K562 (cell line): ENCODE data around the gene ZC3H12C. TPM values are rescaled to one million over a fixed set of nuclear protein-coding genes. Genes with fewer than 3 reads are reported as not detected.

ENCODE experiments used
- CREB1 ChIP-seq, 2 experiments: sonication (generic) in 1 of 2; formaldehyde crosslinking in 1 of 2; IDR thresholded peaks; 2 replicates each; pipeline versions ENCODE4 v1.6.1 to v1.8.0; 2012 to 2022; ENCODE audit warnings: inconsistent platforms in 1 of 2, mild to moderate bottlenecking in 1 of 2, missing genetic modification reagents in 1 of 2, moderate library complexity in 1 of 2
- ETV1 ChIP-seq: fragments of 450-650 bp; conservative IDR thresholded peaks from 2 replicates; pipeline ENCODE4 v1.6.1; 2016; ENCODE audit warnings: missing genetic modification characterization, control low read depth, low read depth, missing compliant biosample characterization
- FOS ChIP-seq: IDR thresholded peaks from 3 replicates; pipeline ENCODE4 v1.6.1; 2011; ENCODE audit not compliant: insufficient read length; ENCODE audit errors: extremely low read depth
- FOSL1 ChIP-seq: fragments of 200-800 bp; sonication (Bioruptor generic); conservative IDR thresholded peaks from 2 replicates; pipeline ENCODE4 v1.6.1; 2016; ENCODE audit warnings: missing genetic modification characterization, missing compliant biosample characterization
- GABPA ChIP-seq: fragments of 200-800 bp; sonication (Bioruptor generic); conservative IDR thresholded peaks from 2 replicates; pipeline ENCODE4 v1.6.1; 2016; ENCODE audit warnings: low read depth, missing genetic modification characterization, missing compliant biosample characterization
- GATAD2B ChIP-seq: fragments of 450-650 bp; IDR thresholded peaks from 2 replicates; pipeline ENCODE4 v1.6.1; 2017; ENCODE audit warnings: mild to moderate bottlenecking, borderline replicate concordance
- HOMEZ ChIP-seq: fragments of 250-450 bp; sonication (Bioruptor Pico); IDR thresholded peaks from 2 replicates; pipeline ENCODE4 v1.4.0; 2020; ENCODE audit warnings: mild to moderate bottlenecking, moderate library complexity
- JUND ChIP-seq, 2 experiments: IDR thresholded peaks; 2 replicates in 1 of 2; 3 replicates in 1 of 2; pipeline ENCODE4 v1.6.1; 2011; ENCODE audit warnings: borderline replicate concordance in 2 of 2, low read depth in 2 of 2, low read length in 2 of 2, improper control_type of control experiment in 1 of 2, missing biosample characterization in 1 of 2, missing genetic modification characterization in 1 of 2, missing genetic modification reagents in 1 of 2
- MAFG ChIP-seq: fragments of 450-650 bp; conservative IDR thresholded peaks from 2 replicates; pipeline ENCODE4 v1.6.1; 2016; ENCODE audit warnings: missing genetic modification characterization, missing compliant biosample characterization
- MEF2D ChIP-seq: conservative IDR thresholded peaks from 2 replicates; pipeline ENCODE4 v1.6.1; 2016; ENCODE audit warnings: low read depth, missing genetic modification characterization, missing compliant biosample characterization
- NR2C1 ChIP-seq, 2 experiments: fragments of 450-650 bp; IDR thresholded peaks; 2 replicates each; pipeline ENCODE4 v1.6.1; 2017; ENCODE audit warnings: mild to moderate bottlenecking in 2 of 2, antibody characterized with exemption in 1 of 2, inconsistent platforms in 1 of 2, missing compliant biosample characterization in 1 of 2, missing genetic modification characterization in 1 of 2
- POLR2G ChIP-seq: fragments of 200-400 bp; formaldehyde crosslinking; IDR thresholded peaks from 2 replicates; pipeline ENCODE4 v1.6.1; 2017; ENCODE audit warnings: low read depth, mild to moderate bottlenecking, antibody characterized with exemption, low read length, moderate library complexity
- RBM25 ChIP-seq: fragments of 200-400 bp; formaldehyde crosslinking; IDR thresholded peaks from 2 replicates; pipeline ENCODE4 v1.6.1; 2018; ENCODE audit warnings: low read length, low read depth, moderate library complexity; ENCODE audit not compliant: severe bottlenecking
- RCOR1 ChIP-seq, 2 experiments: IDR thresholded peaks; 2 replicates each; pipeline ENCODE4 v1.6.1; 2012; ENCODE audit warnings: low read depth in 2 of 2, low read length in 2 of 2, borderline replicate concordance in 1 of 2, improper control_type of control experiment in 1 of 2
- RFX5 ChIP-seq: IDR thresholded peaks from 2 replicates; pipeline ENCODE4 v1.6.1; 2011; ENCODE audit warnings: low read depth, mild to moderate bottlenecking, improper control_type of control experiment, low read length
- SIRT6 ChIP-seq: IDR thresholded peaks from one replicate; pipeline ENCODE4 v1.6.1; 2012; ENCODE audit warnings: low read depth, mild to moderate bottlenecking, control low read depth, inconsistent platforms, low read length, moderate library complexity
- SLC30A9 ChIP-seq: fragments of 250-450 bp; sonication (Bioruptor Pico); IDR thresholded peaks from 2 replicates; pipeline ENCODE4 v1.8.0; 2022; ENCODE audit warnings: mild to moderate bottlenecking, moderate library complexity
- SMAD1 ChIP-seq: fragments of 150-350 bp; IDR thresholded peaks from 2 replicates; pipeline ENCODE4 v1.6.1; 2014; ENCODE audit warnings: low read length, low read depth; ENCODE audit not compliant: partially characterized antibody
- SNIP1 ChIP-seq: fragments of 450-650 bp; IDR thresholded peaks from 2 replicates; pipeline ENCODE4 v1.7.1; 2017; ENCODE audit warnings: low read depth, mild to moderate bottlenecking
- SOX6 ChIP-seq: fragments of 450-650 bp; IDR thresholded peaks from 2 replicates; pipeline ENCODE4 v1.6.1; 2014; ENCODE audit warnings: mild to moderate bottlenecking
- STAT5A ChIP-seq: IDR thresholded peaks from 2 replicates; pipeline ENCODE4 v1.6.1; 2012; ENCODE audit warnings: low read length, inconsistent platforms, borderline replicate concordance
- TAF9B ChIP-seq: fragments of 450-650 bp; IDR thresholded peaks from 2 replicates; pipeline ENCODE4 v1.6.1; 2018; ENCODE audit warnings: mild to moderate bottlenecking; ENCODE audit not compliant: partially characterized antibody
- TBP ChIP-seq: optimal IDR thresholded peaks from 2 replicates; pipeline ENCODE3; 2011; ENCODE audit warnings: low read depth, low read length, improper control_type of control experiment
- YBX1 ChIP-seq: fragments of 450-650 bp; IDR thresholded peaks from 2 replicates; pipeline ENCODE4 v1.7.1; 2016; ENCODE audit warnings: mild to moderate bottlenecking
- ZNF24 ChIP-seq: fragments of 450-650 bp; IDR thresholded peaks from 2 replicates; pipeline ENCODE4 v1.6.1; 2016
- ZNF445 ChIP-seq: fragments of 250-450 bp; sonication (Bioruptor Pico); IDR thresholded peaks from 2 replicates; pipeline ENCODE4 v1.4.0; 2020; ENCODE audit warnings: low read depth, mild to moderate bottlenecking, moderate library complexity
- polyA plus RNA-seq, 8 experiments: library from polyadenylated mRNA; depleted of rRNA in 4 of 8; stranded (reverse) in 5 of 8; unstranded in 3 of 8; fragments of >200 nt; fragmentation: Nextera tagmentation in 2 of 8; fragmentation: Illumina TruSeq in 1 of 8; extraction: Ambion mirVana in 2 of 8; extraction: Trizol in 1 of 8; gene quantifications; 2 replicates each; pipeline versions ENCODE4 v1.2.1 to v1.2.3, GENCODE V29; 2011 to 2014; ENCODE audit warnings: inconsistent platforms in 1 of 8, missing spikeins in 1 of 8
- total RNA-seq, 7 experiments: library from RNA; depleted of rRNA in 6 of 7; stranded (reverse); fragments of >200 nt in 6 of 7; fragmentation: Illumina TruSeq in 2 of 7; extraction: Trizol in 2 of 7; gene quantifications; 2 replicates each; pipeline versions ENCODE4 v1.2.1 to v1.2.3, GENCODE V29; 2011 to 2021; ENCODE audit warnings: low replicate concordance in 1 of 7

Gene ZC3H12C
- total and polyA plus RNA-seq, 9 of the 15 experiments (the other 6 are each of a cell fraction or from before 2014, with no cell fraction given): 0.56 to 5.9 (median 3.3) TPM

DNA sequence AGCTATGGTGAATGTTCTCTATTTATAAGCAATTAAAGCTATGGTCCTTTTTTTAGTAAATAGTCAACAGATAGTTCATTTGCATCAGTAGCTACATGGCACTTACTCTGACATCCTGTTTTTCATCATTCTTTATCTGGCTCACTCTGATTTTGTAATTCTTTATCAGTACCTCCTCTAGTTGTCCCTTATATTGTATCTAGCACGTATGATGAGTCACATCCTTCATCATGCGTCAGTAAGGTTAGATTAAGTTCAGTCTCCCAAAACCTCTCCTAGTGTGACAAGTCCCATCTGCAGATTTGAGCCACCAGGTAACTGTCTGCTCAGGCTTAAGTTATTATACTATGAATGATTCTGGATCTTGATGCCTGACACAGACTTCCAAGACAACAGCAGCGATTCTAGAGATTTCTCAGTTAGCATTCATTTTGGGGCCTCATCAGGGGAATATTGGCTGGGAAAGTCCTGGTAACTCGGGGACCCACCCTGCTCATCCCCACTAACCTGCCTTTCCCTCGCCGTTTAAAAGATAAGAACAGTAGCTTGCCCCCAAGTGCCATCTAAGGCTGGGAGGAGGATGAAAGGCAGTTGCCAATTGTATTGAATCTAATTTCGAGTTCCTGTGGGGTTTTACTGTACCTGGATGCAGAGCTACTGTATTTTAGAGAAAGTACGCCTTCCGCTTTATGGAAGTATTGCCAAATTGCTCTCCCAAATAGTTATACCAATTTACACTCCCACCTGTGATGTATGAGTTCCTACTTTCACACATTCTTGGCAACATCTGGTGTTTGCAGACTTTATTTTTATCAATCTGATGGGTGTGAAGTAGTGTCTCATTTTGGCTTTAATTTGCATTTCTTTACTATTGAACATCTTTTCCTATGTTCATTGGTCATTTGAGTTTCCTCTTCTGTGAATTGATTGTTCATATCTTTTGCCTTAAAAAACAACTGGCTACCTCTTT is 55.9 kb downstream of the ZC3H12C start (continued):
- no peak for TF ChIP-seq ZNF445 (CRISPR knock-in tag)
- peak; percentile 46; the same call in 1 of the 2 replicates for TF ChIP-seq MAFG (tag)
- peak; percentile 33; the same call in 1 of the 2 replicates for TF ChIP-seq STAT5A
- no peak for TF ChIP-seq MEF2D (tag)
- TF ChIP-seq RFX5: no peak
- no peak for TF ChIP-seq SIRT6
- TF ChIP-seq SOX6: peak; percentile 73
- TF ChIP-seq TBP: no peak
- no peak for TF ChIP-seq ZNF24
- no peak for TF ChIP-seq SNIP1
- no peak for TF ChIP-seq HOMEZ
- no peak for TF ChIP-seq GABPA
- peak; percentile 30 for TF ChIP-seq FOS
- peak; percentile 33; the same call in 1 of the 2 replicates for TF ChIP-seq GATAD2B
- TF ChIP-seq RBM25: no peak
- no peak for TF ChIP-seq POLR2G
- peak; percentile 91 for TF ChIP-seq JUND (IDR thresholded peaks at IDR 0.05; ENCODE audit: borderline replicate concordance, low read depth, low read length)
- TF ChIP-seq JUND (tag; IDR thresholded peaks at IDR 0.05; ENCODE audit: borderline replicate concordance, low read depth, low read length): peak; percentile 89
- peak; percentile 26 for TF ChIP-seq TAF9B
- peak; percentile 96 for TF ChIP-seq FOSL1 (tag)
- no peak for TF ChIP-seq SLC30A9 (CRISPR knock-in tag)
- no peak for TF ChIP-seq ETV1 (tag)
- TF ChIP-seq CREB1 (IDR thresholded peaks at IDR 0.05): 0 out of 2 replicates have a peak, but pooled peaks have one; percentile 31
- no peak for TF ChIP-seq CREB1 (CRISPR knock-in tag; IDR thresholded peaks at IDR 0.05)
- TF ChIP-seq YBX1: no peak
- TF ChIP-seq RCOR1 (IDR thresholded peaks at IDR 0.05; ENCODE audit: borderline replicate concordance in 1 of 2, low read depth in 2 of 2, low read length in 2 of 2): peak in 1 of 2 experiments; percentile 88; a peak in 2 of 4 replicates
- TF ChIP-seq NR2C1 (IDR thresholded peaks at IDR 0.05): no peak
- peak; percentile 30; the same call in 1 of the 2 replicates for TF ChIP-seq NR2C1 (tag; IDR thresholded peaks at IDR 0.05)
- no peak for TF ChIP-seq SMAD1
